Measurements from ENCODE around the gene ALG9.
"Not testable (repeated sequence)": the region's sequence is repeated elsewhere in the genome, so short reads cannot be mapped to it uniquely, and the experiment has no call there.

The ALG9 gene

GRCh38 chr11:111792955-111793500 is 78.4 kb downstream of the ALG9 start:
- DNase-seq, result no peak

- DNase-seq, result no peak
Observed at GRCh38 chr11:111792314-111792713, 79.1 kb downstream of the ALG9 start.

GRCh38 chr11:111788464-111788863 is 82.9 kb downstream of the ALG9 start:
- DNase-seq, result no peak

DNA sequence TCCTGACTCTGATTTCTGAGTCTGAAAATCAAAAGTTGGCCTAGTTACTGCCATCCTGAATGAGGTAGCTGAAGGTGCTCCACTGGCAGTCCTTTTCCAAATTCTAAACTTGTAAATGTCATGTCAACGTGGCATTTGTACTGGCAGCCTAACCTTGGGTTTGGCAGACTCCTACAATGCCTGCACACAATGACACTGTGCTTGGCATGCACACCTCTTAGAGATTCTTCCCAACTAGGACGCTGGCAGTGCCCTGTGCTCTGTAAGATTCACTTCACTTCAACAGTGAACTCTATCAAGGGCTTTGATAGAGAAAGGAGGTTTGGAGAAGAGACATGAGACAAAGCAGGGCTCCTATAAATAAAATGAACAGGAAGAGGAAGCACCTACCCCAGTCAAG is 83.3 kb downstream of the ALG9 start:
- DNase-seq, result no peak

DNA sequence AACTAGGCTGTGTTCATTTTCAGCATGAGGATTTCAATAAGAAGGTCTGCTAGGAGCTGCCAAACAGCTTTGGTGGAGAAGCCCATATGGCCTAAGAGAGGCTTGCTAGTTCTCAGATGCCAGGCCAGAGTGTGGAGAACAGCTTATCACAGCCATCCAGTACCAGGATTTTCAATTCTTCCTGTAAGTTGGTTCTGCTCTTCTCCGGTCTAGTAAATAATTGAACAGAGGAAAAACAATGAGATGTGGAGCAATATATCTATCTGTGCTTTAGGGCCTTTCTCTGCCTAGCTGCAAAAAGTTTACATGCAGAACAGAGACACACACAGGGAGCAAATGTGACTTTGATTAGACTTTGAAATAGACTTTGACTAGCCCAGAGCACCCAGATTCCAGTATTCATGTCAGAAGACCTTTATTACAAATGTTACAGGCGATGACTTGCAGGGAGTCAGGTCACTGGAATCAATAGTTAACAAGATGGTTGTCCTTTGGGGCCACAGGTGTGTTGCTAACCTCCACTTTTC is 85.4 kb downstream of the ALG9 start:
- no peak for DNase-seq

DNA sequence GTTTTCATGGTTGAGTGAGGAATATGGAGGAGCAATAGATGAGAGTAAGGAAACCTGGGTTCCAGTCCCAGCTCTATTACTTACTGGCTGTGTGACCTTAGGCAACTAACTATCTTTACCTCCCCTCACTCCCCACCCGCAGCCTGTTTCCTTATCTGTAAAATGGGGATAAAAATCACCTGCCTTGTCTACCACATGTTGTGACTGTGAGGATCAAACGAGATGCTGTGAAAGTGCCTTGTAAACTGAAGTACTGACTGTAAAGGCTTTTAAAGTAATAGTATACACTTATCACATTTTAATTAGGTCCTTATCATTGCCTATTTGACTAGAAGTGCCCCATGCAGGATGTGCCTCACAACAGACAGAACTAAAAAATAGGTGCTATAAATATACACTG is 86.3 kb downstream of the ALG9 start:
- no peak for DNase-seq

- not testable (repeated sequence) for DNase-seq
Observed at GRCh38 chr11:111784311-111784710, 87.1 kb downstream of the ALG9 start.

DNA sequence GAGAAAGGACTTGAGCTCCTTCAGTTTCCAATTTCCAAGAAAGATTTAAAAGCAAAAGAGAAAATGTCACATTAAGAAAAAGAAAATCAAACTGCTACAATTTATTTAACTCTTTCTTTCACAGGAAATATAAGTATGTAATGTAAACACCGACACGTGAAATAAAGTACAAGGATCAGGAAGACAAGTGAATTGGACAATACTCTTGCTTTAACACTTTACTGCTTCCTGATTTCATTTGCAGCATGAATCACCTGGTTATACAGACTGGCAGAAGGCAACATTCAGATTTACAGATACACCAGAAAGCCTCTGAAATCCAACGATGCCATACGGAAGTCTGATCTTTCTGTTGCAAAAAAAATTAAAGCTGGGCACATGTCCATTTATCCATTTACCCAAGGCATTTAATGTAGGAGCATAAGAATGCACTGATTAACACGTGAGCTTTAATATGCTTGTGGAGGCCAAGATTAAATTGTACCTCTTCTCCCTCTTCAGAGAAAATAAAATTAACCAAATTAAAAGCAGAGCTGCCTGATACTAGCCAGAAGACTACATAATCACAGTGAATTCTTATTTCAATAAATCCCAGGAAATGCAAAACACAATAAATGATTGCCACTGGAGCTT is 89.2 kb downstream of the ALG9 start:
- no peak for DNase-seq

- no peak for DNase-seq
Observed at GRCh38 chr11:111779118-111779517, 92.3 kb downstream of the ALG9 start.

- DNase-seq, result no peak
Observed at GRCh38 chr11:111778047-111778558, 93.3 kb downstream of the ALG9 start.

- DNase-seq, result no peak
Observed at GRCh38 chr11:111777094-111778046, 94.0 kb downstream of the ALG9 start.

GRCh38 chr11:111776398-111777093 is 94.8 kb downstream of the ALG9 start:
- no peak for DNase-seq

DNA sequence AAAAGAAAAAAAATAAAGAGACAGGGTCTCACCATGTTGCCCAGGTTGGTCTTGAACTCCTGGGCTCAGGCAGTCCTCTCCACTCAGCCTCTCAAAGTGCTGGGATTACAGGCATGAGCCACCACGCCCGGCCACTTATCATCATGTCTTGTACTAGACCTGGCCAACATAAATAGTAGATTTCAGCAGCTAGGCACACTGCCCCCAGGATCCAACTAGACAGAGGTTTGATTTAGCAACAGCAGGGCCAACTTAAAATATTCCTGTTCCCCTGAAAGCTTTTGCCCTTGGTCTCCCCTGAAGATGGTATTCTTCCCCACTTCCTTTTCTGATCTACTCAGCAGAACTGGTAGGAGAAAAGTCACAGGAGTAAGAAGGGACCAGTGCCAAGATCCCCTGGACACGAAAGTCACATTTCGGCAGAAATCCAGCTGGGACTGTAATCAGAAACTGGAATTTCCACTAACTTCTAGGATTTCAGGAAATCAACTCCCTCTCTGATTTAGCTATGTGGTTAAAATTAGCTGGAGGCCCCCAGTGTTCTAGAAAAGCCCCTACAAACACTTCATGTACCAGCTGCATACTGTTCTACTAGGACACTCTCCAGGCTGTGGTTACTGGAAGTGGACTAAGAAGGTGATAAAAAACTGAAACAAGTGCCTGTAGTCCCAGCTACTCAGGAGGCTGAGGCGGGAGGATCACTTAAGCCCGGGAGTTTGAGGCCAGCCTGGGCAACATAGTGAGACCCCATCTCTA is 96.2 kb downstream of the ALG9 start:
- DNase-seq, result no peak

DNA sequence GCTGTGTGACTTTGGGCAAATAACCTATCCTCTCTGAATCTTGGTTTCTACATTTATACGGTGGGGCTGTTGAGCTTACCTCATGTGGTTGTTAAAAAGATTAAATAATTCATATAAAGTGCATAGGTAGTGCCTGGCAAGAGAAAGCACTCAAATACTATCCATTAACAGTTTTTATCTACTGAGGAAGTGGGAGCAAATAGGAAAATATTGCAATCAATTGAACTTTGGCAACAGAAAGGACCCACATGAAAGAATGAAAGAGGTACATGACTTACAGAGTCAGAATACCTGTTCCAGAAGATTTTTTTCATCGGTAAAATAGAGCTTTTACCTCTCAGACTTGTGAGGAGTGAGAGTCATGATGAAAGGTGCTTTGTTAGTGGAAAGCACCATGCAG is 98.8 kb downstream of the ALG9 start:
- DNase-seq, result no peak

GRCh38 chr11:111771205-111771604 is 100.2 kb downstream of the ALG9 start:
- not testable (repeated sequence) for DNase-seq

GRCh38 chr11:111770581-111771134 is 100.7 kb downstream of the ALG9 start:
- no peak for DNase-seq

- no peak for DNase-seq
Observed at GRCh38 chr11:111766834-111767142, 104.6 kb downstream of the ALG9 start.

DNA sequence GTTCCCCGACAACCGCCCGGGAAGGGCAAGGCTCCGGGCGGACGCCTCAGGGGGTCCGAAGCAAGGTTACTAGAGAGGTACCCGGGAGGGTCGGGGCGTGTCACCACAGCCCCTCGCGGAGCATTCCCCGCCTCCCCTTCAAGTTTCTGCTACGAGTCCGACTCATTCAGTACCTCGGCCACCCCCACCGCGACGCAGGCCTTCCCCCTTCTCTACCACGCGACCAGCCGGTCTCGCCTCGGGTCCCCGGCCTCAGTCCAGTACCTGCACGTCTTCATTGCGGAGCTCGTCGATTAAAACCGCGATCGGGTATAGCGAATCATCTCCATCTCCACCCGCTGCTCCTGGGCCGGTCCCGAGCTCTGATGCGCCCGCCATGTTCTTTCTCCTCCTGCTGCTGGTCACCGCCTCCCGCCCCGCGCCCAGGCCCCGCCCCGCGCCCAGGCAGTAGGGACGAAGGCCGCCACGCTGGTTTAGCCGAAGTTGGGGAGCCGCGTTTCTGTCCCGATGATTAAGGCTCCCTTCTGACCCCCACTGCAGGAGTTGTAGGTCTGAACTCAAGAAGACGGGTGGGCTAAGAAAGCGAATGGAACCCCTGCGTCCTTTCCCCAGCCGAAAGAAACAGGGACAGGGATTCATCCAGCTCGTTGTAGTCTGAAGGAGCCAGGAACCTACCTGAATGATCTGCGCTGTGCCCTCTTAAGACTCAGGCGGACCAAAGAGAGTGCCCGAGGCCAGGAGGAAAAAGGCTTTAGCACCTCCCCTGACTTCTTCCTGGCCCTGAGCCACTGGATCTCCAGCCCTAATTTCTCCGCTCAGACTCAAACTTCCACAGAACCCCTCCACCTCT is 105.2 kb downstream of the ALG9 start, which contains the start of gene PPP2R1B:
PPP2R1B (minus strand) TSS at position 406 of the 850 bp plus-strand sequence; CDS start at position 378, 28 bp downstream.
- peak; percentile 90 for DNase-seq

DNA sequence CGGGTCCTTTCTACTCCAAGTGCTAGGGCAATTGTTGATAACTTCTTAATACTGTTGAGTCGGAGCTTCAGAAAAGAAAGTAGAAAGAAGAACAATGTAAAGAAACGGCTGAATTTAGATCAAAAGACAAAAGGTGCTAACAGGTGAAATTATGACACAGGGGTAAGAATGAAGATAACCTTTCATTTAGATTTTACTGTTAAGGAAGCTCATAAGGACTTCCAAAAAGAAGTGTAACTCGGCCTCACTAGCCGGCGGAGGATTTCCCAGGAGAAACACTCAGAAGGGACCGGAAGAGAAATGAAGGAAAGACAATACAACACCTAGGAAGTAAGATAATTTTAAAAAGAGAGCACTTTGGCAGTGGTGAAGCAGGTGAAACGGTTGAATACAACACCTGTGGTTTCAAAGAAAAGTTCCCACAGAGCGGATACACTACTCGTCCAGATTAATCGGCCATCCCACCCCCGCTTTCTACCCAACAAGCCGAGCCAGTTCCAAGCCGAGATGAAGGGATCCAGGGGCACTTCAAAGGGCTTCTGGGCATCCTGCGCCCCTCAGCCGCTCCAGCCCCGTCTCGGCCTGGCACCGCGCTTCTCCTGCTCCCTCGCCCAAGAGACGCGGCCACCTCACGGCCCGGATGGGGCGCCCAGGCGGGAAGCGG is 105.9 kb downstream of the ALG9 start:
- no peak for DNase-seq

DNA sequence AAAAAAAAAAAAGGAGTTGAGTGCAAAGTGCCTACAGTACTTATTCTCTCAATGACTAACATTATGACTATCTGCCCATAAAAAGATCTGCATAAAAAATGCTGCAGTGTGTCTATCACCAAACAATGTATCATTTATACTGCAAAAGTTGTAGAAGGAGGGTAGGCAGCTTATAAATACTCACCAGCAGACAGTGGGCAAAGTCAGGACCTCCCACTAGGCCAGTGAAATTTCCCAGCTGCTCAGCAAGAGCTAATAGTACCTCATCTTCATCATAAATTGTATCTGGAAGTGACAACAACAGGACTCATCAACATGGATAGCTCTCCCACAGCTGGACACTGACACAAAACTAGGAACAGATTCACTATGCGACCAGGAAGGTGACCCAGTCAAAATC is 106.8 kb downstream of the ALG9 start:
- DNase-seq, result no peak
